GM12878 (cell line): ENCODE data around the gene CREB5. TPM values are rescaled to one million over a fixed set of nuclear protein-coding genes. Genes with fewer than 3 reads are reported as not detected.

ENCODE experiments used
- ATAC-seq: fragments of 200-7000 bp; cut with Tn5 transposase; 3 replicates; pipeline ENCODE4 v1.9.1; 2020; ENCODE audit warnings: mild to moderate bottlenecking, moderate library complexity
- BruUV-seq: library from RNA; stranded (reverse); fragments of 400-500 nt; replicated peaks from 2 replicates; lab custom pipeline; 2021; lab: Mats Ljungman, UMichigan
- CTCF ChIA-PET: fragments of 300-600 bp; sonication (Branson Sonifier 250); formaldehyde crosslinking; extraction: SDS; loops from one replicate; lab custom pipeline; 2021; ENCODE audit warnings: inconsistent platforms; lab: Yijun Ruan, JAX
- POLR2A ChIA-PET: fragments of 350-600 bp; formaldehyde crosslinking; extraction: SDS; loops from one replicate; lab custom pipeline; 2021; ENCODE audit warnings: inconsistent platforms; lab: Charles Lee
- RAD21 ChIA-PET: fragments of 300-600 bp; sonication (Branson Sonifier 250); formaldehyde crosslinking; loops from one replicate; lab custom pipeline; 2023; ENCODE audit warnings: antibody characterized with exemption; ENCODE audit not compliant: unreplicated experiment; lab: Charles Lee
- SMC1A ChIA-PET: fragments of 300-600 bp; sonication (Branson Sonifier 250); formaldehyde crosslinking; loops from one replicate; lab custom pipeline; 2023; ENCODE audit not compliant: unreplicated experiment, uncharacterized antibody; lab: Charles Lee
- DNase-seq: peaks from one replicate; pipeline ENCODE4 v3.0.0-alpha.2; 2011; ENCODE audit warnings: low read depth, low spot score
- FAIRE-seq: peaks from 3 replicates; lab custom pipeline; 2011; peaks lifted over from hg19 to GRCh38; lab: Jason Lieb, UNC
- H2AFZ ChIP-seq: 2 replicates; pipeline ENCODE4 v1.6.0; 2011; ENCODE audit warnings: low read depth, low read length, control low read depth; ENCODE audit not compliant: control insufficient read depth
- H3K27ac ChIP-seq: 2 replicates; pipeline ENCODE4 v1.5.1; 2011; ENCODE audit warnings: control low read depth; ENCODE audit not compliant: control insufficient read depth, insufficient read depth
- H3K27me3 ChIP-seq, 2 experiments: replicated peaks in 1 of 2; 2 replicates each; pipeline versions ENCODE4 v1.6.0 to v1.6.1; 2011; ENCODE audit warnings: low read length in 1 of 2; ENCODE audit not compliant: control insufficient read depth in 2 of 2, insufficient read depth in 2 of 2
- H3K36me3 ChIP-seq, 2 experiments: 2 replicates each; pipeline ENCODE4 v1.5.1; 2011; ENCODE audit warnings: low read length in 1 of 2; ENCODE audit not compliant: control insufficient read depth in 2 of 2, insufficient read depth in 2 of 2
- H3K4me1 ChIP-seq: 2 replicates; pipeline ENCODE4 v1.6.1; 2011; ENCODE audit warnings: mild to moderate bottlenecking, low read length, moderate library complexity, mixed read lengths; ENCODE audit not compliant: control insufficient read depth, insufficient read depth
- H3K4me2 ChIP-seq: 2 replicates; pipeline ENCODE4 v1.6.0; 2011; ENCODE audit warnings: control low read depth; ENCODE audit not compliant: control insufficient read depth, insufficient read depth
- H3K4me3 ChIP-seq: fragments of 200-600 bp; sonication (generic); 2 replicates; pipeline ENCODE4 v1.5.1; 2016
- H3K79me2 ChIP-seq: 2 replicates; pipeline ENCODE4 v1.6.0; 2011; ENCODE audit warnings: low read length; ENCODE audit not compliant: control insufficient read depth, insufficient read depth
- H3K9ac ChIP-seq: 2 replicates; pipeline ENCODE4 v1.8.0; 2011; ENCODE audit warnings: low read length, control low read depth, mixed read lengths; ENCODE audit not compliant: control insufficient read depth, insufficient read depth
- H3K9me3 ChIP-seq: replicated peaks from 3 replicates; pipeline ENCODE4 v1.5.1; 2011; ENCODE audit warnings: mild to moderate bottlenecking, low read length; ENCODE audit not compliant: control insufficient read depth, insufficient read depth
- H4K20me1 ChIP-seq: 2 replicates; pipeline ENCODE4 v1.6.0; 2011; ENCODE audit not compliant: control insufficient read depth, insufficient read depth
- BHLHE40 ChIP-seq, 2 experiments: fragments of 450-650 bp in 1 of 2; IDR thresholded peaks; 2 replicates each; pipeline ENCODE4 v1.6.1; 2011 to 2017; ENCODE audit warnings: low read depth in 2 of 2, borderline replicate concordance in 1 of 2, improper control_type of control experiment in 1 of 2, low read length in 1 of 2, mild to moderate bottlenecking in 1 of 2
- CEBPZ ChIP-seq: fragments of 150-350 bp; IDR thresholded peaks from 2 replicates; pipeline ENCODE4 v1.6.1; 2016; ENCODE audit warnings: low read depth, low read length
- EED ChIP-seq: sonication (generic); IDR thresholded peaks from 2 replicates; pipeline ENCODE4 v1.6.1; 2016; ENCODE audit warnings: antibody characterized with exemption, low read depth
- HSF1 ChIP-seq: fragments of 150-350 bp; IDR thresholded peaks from 2 replicates; pipeline ENCODE4 v1.6.1; 2014; ENCODE audit warnings: mild to moderate bottlenecking, low read depth, low read length
- POU2F2 ChIP-seq: IDR thresholded peaks from 3 replicates; pipeline ENCODE4 v1.6.1; 2011; ENCODE audit warnings: low read depth, mild to moderate bottlenecking, low read length, borderline replicate concordance
- RELB ChIP-seq: fragments of 450-650 bp; IDR thresholded peaks from 2 replicates; pipeline ENCODE4 v1.6.1; 2017; ENCODE audit warnings: low read depth, mild to moderate bottlenecking, moderate library complexity
- WGBS: methylation state at CpG from one replicate; pipeline ENCODE4 v1.1.6; 2016; ENCODE audit warnings: low lambda C conversion rate; ENCODE audit not compliant: insufficient replicate concordance, insufficient coverage; ENCODE audit errors: missing lambda C conversion rate; 5-methylcytosine and 5-hydroxymethylcytosine counted together
- in situ Hi-C: fragments of 300-500 bp; cut with MboI; formaldehyde crosslinking; loops from 9 replicates; pipeline ENCODE4 v1.14.3; 2018; ENCODE audit warnings: mixed read lengths
- intact Hi-C: fragments of 100-400 bp; cut with micrococcal nuclease; formaldehyde crosslinking; loops from one replicate; pipeline ENCODE4 v1.14.2; 2022; ENCODE audit not compliant: unreplicated experiment
- polyA plus RNA-seq, 11 experiments: library from polyadenylated mRNA; depleted of rRNA in 4 of 11; unstranded in 6 of 11; stranded (reverse) in 5 of 11; fragments of >200 nt; fragmentation: Nextera tagmentation in 4 of 11; fragmentation: Illumina TruSeq in 1 of 11; extraction: Ambion mirVana in 4 of 11; extraction: Trizol in 1 of 11; gene quantifications; 1 replicate in 1 of 11; 2 replicates in 10 of 11; pipeline versions ENCODE4 v1.2.1 to v1.2.3, GENCODE V29; 2011 to 2016; ENCODE audit warnings: inconsistent platforms in 2 of 11, missing spikeins in 2 of 11, low read depth in 1 of 11
- total RNA-seq, 4 experiments: library from RNA; depleted of rRNA in 3 of 4; stranded (reverse); fragments of >200 nt in 3 of 4; fragmentation: Illumina TruSeq in 1 of 4; extraction: Trizol in 1 of 4; gene quantifications; 2 replicates each; pipeline versions ENCODE4 v1.2.1 to v1.2.3, GENCODE V29; 2013 to 2021
- TF ChIP-seq, protein P1 (sequence below): fragments of 450-650 bp; IDR thresholded peaks from 2 replicates; pipeline ENCODE4 v1.6.1; 2017; ENCODE audit warnings: mild to moderate bottlenecking, moderate library complexity
- TF ChIP-seq, protein P2 (sequence below): IDR thresholded peaks from 2 replicates; pipeline ENCODE4 v1.6.1; 2012; ENCODE audit warnings: low read depth, low read length, improper control_type of control experiment

The CREB5 gene
- total and polyA plus RNA-seq, 10 of the 15 experiments (the other 5 are each of a cell fraction or from before 2014, with no cell fraction given), result 12.9 to 74.1 (median 53.0) TPM

GRCh38 chr7:28570113-28570969 lies 158.0 kb downstream of the CREB5 start:
- no peak for DNase-seq
- no peak for FAIRE-seq
- Histone ChIP-seq H3K4me1 (peaks cover 23% of the 10 kb centered on the region), H3K36me3 (no peaks in the 10 kb centered on the region), H3K27me3 (no peaks in the 10 kb centered on the region; a peak in 1 of 4 replicates), H2AFZ (peak overlapping the region; percentile 70), H3K79me2 (peaks cover 12% of the 10 kb centered on the region), H3K9me3 (no peaks in the 10 kb centered on the region; the same call in 2 of the 3 replicates), H3K4me2 (peak overlapping the region; percentile 49), H3K9ac (peak overlapping the region; percentile 24), H3K4me3 (peak overlapping the region; percentile 57), H3K27ac (peak overlapping the region; percentile 81), H4K20me1 (no peaks in the 10 kb centered on the region)
- SMC1A ChIA-PET, result interaction anchor here (0.6 to 13.6 kb wide), 48 partner anchors 8 to 245 kb away, joined by 3 to 177 read pairs (median 4); partner anchors contain the start of gene CREB5
- intact Hi-C loops (loop anchor here (1.0 to 2.0 kb wide), 2 partner anchors 31 to 182 kb away; no protein-coding TSS in a partner anchor), in situ Hi-C loops (no loop called here)
- ATAC-seq, result peak; percentile 82
- WGBS, result 9% methylated on average over 13 of the region's 13 CpGs
- POLR2A ChIA-PET, result interaction anchor here (0.9 to 9.5 kb wide), 20 partner anchors 8 to 159 kb away, joined by 3 to 88 read pairs (median 6); partner anchors contain the start of gene CREB5
- CTCF ChIA-PET, result interaction anchor here (0.7 to 3.2 kb wide), 26 partner anchors 8 to 284 kb away, joined by 3 to 20 read pairs (median 5); partner anchors contain the start of gene CREB5
- BruUV-seq, result TSS peak; percentile 48
- RAD21 ChIA-PET, result interaction anchor here (0.7 to 10.4 kb wide), 34 partner anchors 9 to 264 kb away, joined by 3 to 192 read pairs (median 6); partner anchors contain the start of gene CREB5
- TF ChIP-seq, protein P1, sequence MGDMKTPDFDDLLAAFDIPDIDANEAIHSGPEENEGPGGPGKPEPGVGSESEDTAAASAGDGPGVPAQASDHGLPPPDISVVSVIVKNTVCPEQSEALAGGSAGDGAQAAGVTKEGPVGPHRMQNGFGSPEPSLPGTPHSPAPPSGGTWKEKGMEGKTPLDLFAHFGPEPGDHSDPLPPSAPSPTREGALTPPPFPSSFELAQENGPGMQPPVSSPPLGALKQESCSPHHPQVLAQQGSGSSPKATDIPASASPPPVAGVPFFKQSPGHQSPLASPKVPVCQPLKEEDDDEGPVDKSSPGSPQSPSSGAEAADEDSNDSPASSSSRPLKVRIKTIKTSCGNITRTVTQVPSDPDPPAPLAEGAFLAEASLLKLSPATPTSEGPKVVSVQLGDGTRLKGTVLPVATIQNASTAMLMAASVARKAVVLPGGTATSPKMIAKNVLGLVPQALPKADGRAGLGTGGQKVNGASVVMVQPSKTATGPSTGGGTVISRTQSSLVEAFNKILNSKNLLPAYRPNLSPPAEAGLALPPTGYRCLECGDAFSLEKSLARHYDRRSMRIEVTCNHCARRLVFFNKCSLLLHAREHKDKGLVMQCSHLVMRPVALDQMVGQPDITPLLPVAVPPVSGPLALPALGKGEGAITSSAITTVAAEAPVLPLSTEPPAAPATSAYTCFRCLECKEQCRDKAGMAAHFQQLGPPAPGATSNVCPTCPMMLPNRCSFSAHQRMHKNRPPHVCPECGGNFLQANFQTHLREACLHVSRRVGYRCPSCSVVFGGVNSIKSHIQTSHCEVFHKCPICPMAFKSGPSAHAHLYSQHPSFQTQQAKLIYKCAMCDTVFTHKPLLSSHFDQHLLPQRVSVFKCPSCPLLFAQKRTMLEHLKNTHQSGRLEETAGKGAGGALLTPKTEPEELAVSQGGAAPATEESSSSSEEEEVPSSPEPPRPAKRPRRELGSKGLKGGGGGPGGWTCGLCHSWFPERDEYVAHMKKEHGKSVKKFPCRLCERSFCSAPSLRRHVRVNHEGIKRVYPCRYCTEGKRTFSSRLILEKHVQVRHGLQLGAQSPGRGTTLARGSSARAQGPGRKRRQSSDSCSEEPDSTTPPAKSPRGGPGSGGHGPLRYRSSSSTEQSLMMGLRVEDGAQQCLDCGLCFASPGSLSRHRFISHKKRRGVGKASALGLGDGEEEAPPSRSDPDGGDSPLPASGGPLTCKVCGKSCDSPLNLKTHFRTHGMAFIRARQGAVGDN, result peak; percentile 94
- TF ChIP-seq CEBPZ (no peak), BHLHE40 (IDR thresholded peaks at IDR 0.05; ENCODE audit: borderline replicate concordance in 1 of 2, low read depth in 2 of 2, low read length in 1 of 2) (peak in 1 of 2 experiments; percentile 39; a peak in 1 of 4 replicates), POU2F2 (peak; percentile 66; the same call in 2 of the 3 replicates), EED (peak; percentile 59), RELB (0 out of 2 replicates have a peak, but pooled peaks have one; percentile 28), HSF1 (no peak)
- TF ChIP-seq, protein P2, sequence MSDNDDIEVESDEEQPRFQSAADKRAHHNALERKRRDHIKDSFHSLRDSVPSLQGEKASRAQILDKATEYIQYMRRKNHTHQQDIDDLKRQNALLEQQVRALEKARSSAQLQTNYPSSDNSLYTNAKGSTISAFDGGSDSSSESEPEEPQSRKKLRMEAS, result 0 out of 2 replicates have a peak, but pooled peaks have one; percentile 17
